Panc1 (cell line): Measurements from ENCODE around the gene LHFPL5. TPM values are rescaled to one million over a fixed set of nuclear protein-coding genes. Genes with fewer than 3 reads are reported as not detected.

ENCODE experiments used
- ATAC-seq: fragments of 200-7000 bp; cut with Tn5 transposase; 2 replicates; pipeline ENCODE4 v1.9.1; 2020; ENCODE audit warnings: mild to moderate bottlenecking, moderate library complexity
- BruUV-seq: library from RNA; stranded (reverse); fragments of 400-500 nt; replicated peaks from 2 replicates; lab custom pipeline; 2021; lab: Mats Ljungman, UMichigan
- CTCF ChIA-PET: fragments of 300-600 bp; sonication (Branson Sonifier 250); formaldehyde crosslinking; loops from one replicate; lab custom pipeline; 2022; ENCODE audit warnings: antibody characterized with exemption; lab: Charles Lee
- POLR2A ChIA-PET: fragments of 300-600 bp; sonication (Branson Sonifier 250); formaldehyde crosslinking; loops from one replicate; lab custom pipeline; 2022; ENCODE audit warnings: antibody characterized with exemption; lab: Charles Lee
- DNase-seq: peaks from one replicate; pipeline ENCODE4 v3.0.0-alpha.2; 2010; ENCODE audit warnings: low read depth, low spot score
- H3K27ac ChIP-seq: 2 replicates; pipeline ENCODE4 v1.5.1; 2011; ENCODE audit warnings: mild to moderate bottlenecking, low read length, inconsistent platforms
- H3K27me3 ChIP-seq: fragments of 200-500 bp; sonication (Bioruptor generic); 2 replicates; pipeline ENCODE4 v1.6.0; 2014; ENCODE audit warnings: low read length, inconsistent platforms; ENCODE audit not compliant: control insufficient read depth, insufficient read depth
- H3K36me3 ChIP-seq: fragments of 200-500 bp; sonication (Bioruptor generic); 2 replicates; pipeline ENCODE4 v1.5.1; 2014; ENCODE audit warnings: inconsistent platforms, mild to moderate bottlenecking, low read length, moderate library complexity; ENCODE audit not compliant: control insufficient read depth, insufficient read depth
- H3K4me1 ChIP-seq: 2 replicates; pipeline ENCODE4 v1.5.1; 2011; ENCODE audit warnings: inconsistent platforms, mild to moderate bottlenecking, low read length, moderate library complexity; ENCODE audit not compliant: control insufficient read depth, insufficient read depth
- H3K4me3 ChIP-seq, 2 experiments: 2 replicates each; pipeline ENCODE4 v1.5.1; 2011 to 2012; ENCODE audit warnings: low read depth in 2 of 2, low read length in 2 of 2, mild to moderate bottlenecking in 2 of 2, inconsistent platforms in 1 of 2, moderate library complexity in 1 of 2
- H3K9me3 ChIP-seq: fragments of 200-500 bp; sonication (Bioruptor generic); 2 replicates; pipeline ENCODE4 v1.5.1; 2014; ENCODE audit warnings: low read depth, mild to moderate bottlenecking, inconsistent platforms, low read length, moderate library complexity; ENCODE audit not compliant: control insufficient read depth, insufficient read depth
- POLR2AphosphoS5 ChIP-seq: IDR thresholded peaks from 2 replicates; pipeline ENCODE4 v1.6.1; 2012; ENCODE audit warnings: mild to moderate bottlenecking, low read depth, low read length, moderate library complexity
- SIN3A ChIP-seq: IDR thresholded peaks from 2 replicates; pipeline ENCODE4 v1.6.1; 2012; ENCODE audit warnings: low read depth, mild to moderate bottlenecking, low read length, moderate library complexity, borderline replicate concordance; ENCODE audit not compliant: insufficient read depth
- TCF7L2 ChIP-seq: IDR thresholded peaks from 2 replicates; pipeline ENCODE4 v1.6.1; 2011; ENCODE audit warnings: mild to moderate bottlenecking, low read depth, low read length, inconsistent platforms
- in situ Hi-C: cut with HindIII; loops from 2 replicates; pipeline ENCODE4 v1.10.0; 2016; ENCODE audit warnings: low sequenced_read_pairs, low pct_unique_long_range_greater_than_20kb
- intact Hi-C: fragments of 100-400 bp; cut with micrococcal nuclease; formaldehyde crosslinking; loops from one replicate; pipeline ENCODE4 v1.10.0; 2022; ENCODE audit not compliant: unreplicated experiment
- total RNA-seq: library from RNA; stranded (reverse); gene quantifications from one replicate; pipeline ENCODE4 v1.2.1, GENCODE V29; 2021; ENCODE audit not compliant: unreplicated experiment
- TF ChIP-seq, protein P1 (sequence below): fragments of 450-650 bp; IDR thresholded peaks from 2 replicates; pipeline ENCODE4 v1.5.1; 2017; ENCODE audit warnings: mild to moderate bottlenecking
- TF ChIP-seq, protein P2 (sequence below), 2 experiments: IDR thresholded peaks; 2 replicates each; pipeline ENCODE4 v1.6.1; 2011 to 2012; ENCODE audit warnings: low read depth in 2 of 2, control low read depth in 1 of 2, low read length in 1 of 2, mild to moderate bottlenecking in 1 of 2, moderate library complexity in 1 of 2; ENCODE audit not compliant: insufficient read depth in 1 of 2

LHFPL5 gene
- total RNA-seq, 1 experiment from 2014 or later, result not detected

GRCh38 chr6:35801148-35801547, 4.0 kb upstream of the LHFPL5 start:
- Histone ChIP-seq H3K27ac (no peak overlapping the region), H3K36me3 (no peaks in the 10 kb centered on the region), H3K27me3 (no peaks in the 10 kb centered on the region; the same call in 1 of the 2 replicates), H3K4me3 (no peak overlapping the region), H3K4me1 (no peaks in the 10 kb centered on the region), H3K9me3 (no peaks in the 10 kb centered on the region)
- intact Hi-C loops, result no loop called here
- in situ Hi-C loops, result no loop called here
- ChIA-PET POLR2A (no interaction called here), CTCF (interaction anchor here (0.5 kb wide), 1 partner anchor 17 kb away, joined by 3 read pairs; no protein-coding TSS in a partner anchor)
- TF ChIP-seq, protein P1, sequence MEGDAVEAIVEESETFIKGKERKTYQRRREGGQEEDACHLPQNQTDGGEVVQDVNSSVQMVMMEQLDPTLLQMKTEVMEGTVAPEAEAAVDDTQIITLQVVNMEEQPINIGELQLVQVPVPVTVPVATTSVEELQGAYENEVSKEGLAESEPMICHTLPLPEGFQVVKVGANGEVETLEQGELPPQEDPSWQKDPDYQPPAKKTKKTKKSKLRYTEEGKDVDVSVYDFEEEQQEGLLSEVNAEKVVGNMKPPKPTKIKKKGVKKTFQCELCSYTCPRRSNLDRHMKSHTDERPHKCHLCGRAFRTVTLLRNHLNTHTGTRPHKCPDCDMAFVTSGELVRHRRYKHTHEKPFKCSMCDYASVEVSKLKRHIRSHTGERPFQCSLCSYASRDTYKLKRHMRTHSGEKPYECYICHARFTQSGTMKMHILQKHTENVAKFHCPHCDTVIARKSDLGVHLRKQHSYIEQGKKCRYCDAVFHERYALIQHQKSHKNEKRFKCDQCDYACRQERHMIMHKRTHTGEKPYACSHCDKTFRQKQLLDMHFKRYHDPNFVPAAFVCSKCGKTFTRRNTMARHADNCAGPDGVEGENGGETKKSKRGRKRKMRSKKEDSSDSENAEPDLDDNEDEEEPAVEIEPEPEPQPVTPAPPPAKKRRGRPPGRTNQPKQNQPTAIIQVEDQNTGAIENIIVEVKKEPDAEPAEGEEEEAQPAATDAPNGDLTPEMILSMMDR, result no peak
- no peak for TF ChIP-seq TCF7L2
- no TSS peak for BruUV-seq
- DNase-seq (no peak), ATAC-seq (no peak)

- TF ChIP-seq POLR2AphosphoS5 (no peak), SIN3A (no peak)
- H3K27me3 ChIP-seq, result peaks cover 3% of the 10 kb centered on the region; the same call in 1 of the 2 replicates
- ChIA-PET POLR2A (no interaction called here), CTCF (interaction anchor here (0.6 kb wide), 1 partner anchor 435 kb away, joined by 5 read pairs; no protein-coding TSS in a partner anchor)
- intact Hi-C loops, result no loop called here
- no TSS peak for BruUV-seq
- no peaks in the 10 kb centered on the region for H3K9me3 ChIP-seq
- no peak for DNase-seq
- no peak overlapping the region for H3K27ac ChIP-seq
- peaks cover 5% of the 10 kb centered on the region; the same call in 1 of the 2 replicates for H3K4me1 ChIP-seq
- H3K36me3 ChIP-seq, result no peaks in the 10 kb centered on the region
- no peak overlapping the region for H3K4me3 ChIP-seq
- ATAC-seq, result no peak
- in situ Hi-C loops, result no loop called here
Measured at GRCh38 chr6:35808688-35809087, 3.5 kb downstream of the LHFPL5 start.

GRCh38 chr6:35809809-35810208, 4.7 kb downstream of the LHFPL5 start:
- Histone ChIP-seq H3K27me3 (peaks cover 3% of the 10 kb centered on the region; the same call in 1 of the 2 replicates), H3K36me3 (no peaks in the 10 kb centered on the region), H3K27ac (no peak overlapping the region), H3K9me3 (no peaks in the 10 kb centered on the region), H3K4me1 (peaks cover 5% of the 10 kb centered on the region; the same call in 1 of the 2 replicates), H3K4me3 (no peak overlapping the region)
- CTCF ChIA-PET, result no interaction called here
- POLR2A ChIA-PET, result interaction anchor here (0.5 kb wide), 1 partner anchor 15 kb away, joined by 4 read pairs; no protein-coding TSS in a partner anchor
- in situ Hi-C loops, result no loop called here
- BruUV-seq, result no TSS peak
- intact Hi-C loops, result no loop called here
- DNase-seq (no peak), ATAC-seq (no peak)
- TF ChIP-seq, protein P2, sequence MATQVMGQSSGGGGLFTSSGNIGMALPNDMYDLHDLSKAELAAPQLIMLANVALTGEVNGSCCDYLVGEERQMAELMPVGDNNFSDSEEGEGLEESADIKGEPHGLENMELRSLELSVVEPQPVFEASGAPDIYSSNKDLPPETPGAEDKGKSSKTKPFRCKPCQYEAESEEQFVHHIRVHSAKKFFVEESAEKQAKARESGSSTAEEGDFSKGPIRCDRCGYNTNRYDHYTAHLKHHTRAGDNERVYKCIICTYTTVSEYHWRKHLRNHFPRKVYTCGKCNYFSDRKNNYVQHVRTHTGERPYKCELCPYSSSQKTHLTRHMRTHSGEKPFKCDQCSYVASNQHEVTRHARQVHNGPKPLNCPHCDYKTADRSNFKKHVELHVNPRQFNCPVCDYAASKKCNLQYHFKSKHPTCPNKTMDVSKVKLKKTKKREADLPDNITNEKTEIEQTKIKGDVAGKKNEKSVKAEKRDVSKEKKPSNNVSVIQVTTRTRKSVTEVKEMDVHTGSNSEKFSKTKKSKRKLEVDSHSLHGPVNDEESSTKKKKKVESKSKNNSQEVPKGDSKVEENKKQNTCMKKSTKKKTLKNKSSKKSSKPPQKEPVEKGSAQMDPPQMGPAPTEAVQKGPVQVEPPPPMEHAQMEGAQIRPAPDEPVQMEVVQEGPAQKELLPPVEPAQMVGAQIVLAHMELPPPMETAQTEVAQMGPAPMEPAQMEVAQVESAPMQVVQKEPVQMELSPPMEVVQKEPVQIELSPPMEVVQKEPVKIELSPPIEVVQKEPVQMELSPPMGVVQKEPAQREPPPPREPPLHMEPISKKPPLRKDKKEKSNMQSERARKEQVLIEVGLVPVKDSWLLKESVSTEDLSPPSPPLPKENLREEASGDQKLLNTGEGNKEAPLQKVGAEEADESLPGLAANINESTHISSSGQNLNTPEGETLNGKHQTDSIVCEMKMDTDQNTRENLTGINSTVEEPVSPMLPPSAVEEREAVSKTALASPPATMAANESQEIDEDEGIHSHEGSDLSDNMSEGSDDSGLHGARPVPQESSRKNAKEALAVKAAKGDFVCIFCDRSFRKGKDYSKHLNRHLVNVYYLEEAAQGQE (IDR thresholded peaks at IDR 0.05; ENCODE audit: insufficient read depth in 1 of 2, low read depth in 2 of 2, low read length in 1 of 2), result no peak
- TF ChIP-seq POLR2AphosphoS5 (no peak), TCF7L2 (no peak), SIN3A (no peak)
- TF ChIP-seq, protein P1, result no peak
